Measurements from ENCODE around the gene ATAD3C. TPM values are rescaled to one million over a fixed set of nuclear protein-coding genes. Genes with fewer than 3 reads are reported as not detected.
"Not testable (repeated sequence)": the region's sequence is repeated elsewhere in the genome, so short reads cannot be mapped to it uniquely, and the experiment has no call there.

Gene ATAD3C
- total and polyA plus RNA-seq, 10 donors = 0.25 to 3.9 (median 0.70) TPM; not detected in 2

DNA sequence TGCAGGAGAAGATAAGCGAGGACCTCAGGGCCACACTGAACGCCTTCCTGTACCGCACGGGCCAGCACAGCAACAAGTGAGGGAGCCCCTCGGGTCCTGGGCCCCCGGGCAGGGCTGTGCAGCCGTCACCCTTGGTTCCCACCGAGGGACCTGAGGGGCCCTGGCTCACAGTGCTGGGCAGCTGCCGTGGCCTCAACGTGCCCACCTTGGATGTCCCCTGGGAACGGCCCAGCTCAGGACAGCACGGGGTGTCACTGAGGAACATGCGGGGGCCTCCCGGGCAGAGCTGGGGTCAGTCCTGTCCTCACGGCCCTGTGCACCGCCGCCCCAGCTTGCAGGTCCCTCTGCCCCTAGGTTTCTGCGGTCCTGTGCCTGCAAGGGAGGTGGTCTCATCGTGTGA is 9.7 kb downstream of the ATAD3C start:
- DNase-seq; H3K9me3 ChIP-seq; H3K27ac ChIP-seq; H3K36me3 ChIP-seq; H3K4me3 ChIP-seq; intact Hi-C loops (cut with DNase I; ENCODE audit: low total_unique reads): not testable (repeated sequence)
- Histone ChIP-seq H3K27me3 (replicated peaks in 1 of 7) (peaks cover 0 to 38% (median 0%) of the 10 kb centered on the region in 7 donors), H3K4me1 (peaks cover 0 to 11% (median 3%) of the 10 kb centered on the region in 6 donors)
- WGBS, 5 donors = 86 to 96% (median 92%) methylated on average over 8 to 17 of the region's 19 CpGs; no CpG with 5 or more reads in 1 of the 5 donors

DNA sequence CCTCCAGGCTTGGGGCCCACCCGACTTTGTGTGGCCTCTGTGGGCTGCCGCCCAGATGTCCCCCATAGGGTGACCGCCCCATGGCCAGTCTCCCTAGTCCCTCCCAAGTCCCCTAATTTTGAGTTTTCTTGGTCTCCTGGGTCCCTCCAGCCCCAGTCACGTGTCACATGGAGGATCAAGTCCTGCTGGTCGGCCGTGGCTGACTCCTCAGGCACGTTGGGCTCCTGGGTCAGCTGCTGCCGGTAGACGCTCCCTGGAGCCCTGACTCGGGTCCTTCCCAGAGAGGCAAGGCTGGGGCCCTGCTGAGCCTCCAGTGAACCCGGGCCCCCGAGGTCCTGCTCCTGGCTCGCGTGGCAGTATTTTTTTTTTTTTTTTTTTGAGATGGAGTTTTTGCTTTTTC is 10.2 kb downstream of the ATAD3C start:
- H3K9me3 ChIP-seq; H3K4me3 ChIP-seq; H3K27ac ChIP-seq; DNase-seq; H3K36me3 ChIP-seq; intact Hi-C loops (cut with DNase I; ENCODE audit: low total_unique reads): not testable (repeated sequence)
- H3K27me3 ChIP-seq (replicated peaks in 1 of 7) = peaks cover 0 to 41% (median 0%) of the 10 kb centered on the region in 7 donors
- WGBS, 5 donors = 87 to 95% (median 90%) methylated on average over 12 to 14 of the region's 14 CpGs
- peaks cover 0 to 11% (median 3%) of the 10 kb centered on the region in 6 donors for H3K4me1 ChIP-seq

DNA sequence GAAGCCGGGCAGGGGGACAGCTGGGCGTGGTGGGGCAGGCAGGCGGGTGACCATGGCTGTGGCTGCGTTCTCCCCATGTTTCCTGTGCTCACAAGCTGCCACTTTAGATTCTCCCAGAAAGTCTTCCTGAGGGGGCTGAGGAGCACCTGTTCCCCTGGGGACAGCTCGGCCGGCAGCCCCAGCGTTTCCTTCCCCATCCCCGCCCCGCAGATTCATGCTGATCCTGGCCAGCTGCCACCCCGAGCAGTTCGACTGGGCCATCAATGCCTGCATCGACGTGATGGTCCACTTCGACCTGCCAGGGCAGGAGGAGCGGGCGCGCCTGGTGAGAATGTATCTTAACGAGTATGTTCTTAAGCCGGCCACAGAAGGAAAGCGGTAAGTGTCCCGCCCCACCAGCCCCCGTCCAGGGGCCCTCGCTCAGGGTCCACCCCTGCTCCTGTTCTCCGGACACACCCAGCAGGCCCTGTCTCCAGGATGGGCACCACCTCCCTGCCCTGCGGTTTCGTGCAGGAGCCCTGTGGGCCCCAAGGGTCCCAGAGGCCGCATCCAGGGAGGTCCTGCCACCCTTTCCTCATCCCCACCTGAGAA is 11.1 kb downstream of the ATAD3C start:
- Histone ChIP-seq H3K9me3 (no peaks in the 10 kb centered on the region), H3K4me3 (no peak overlapping the region), H3K27ac (no peak overlapping the region), H3K4me1 (peaks cover 0 to 11% (median 3%) of the 10 kb centered on the region in 6 donors), H3K36me3 (no peaks in the 10 kb centered on the region), H3K27me3 (replicated peaks in 1 of 7) (peaks cover 0 to 37% (median 0%) of the 10 kb centered on the region in 7 donors)
- no peak for DNase-seq
- intact Hi-C loops (cut with DNase I; ENCODE audit: low total_unique reads) = no loop called here
- WGBS, 5 donors = 38 to 64% (median 49%) methylated on average over 23 to 27 of the region's 27 CpGs
- TF ChIP-seq POLR2AphosphoS5 (IDR thresholded peaks at IDR 0.05) (no peak), POLR2A (IDR thresholded peaks at IDR 0.05) (no peak)
- TF ChIP-seq, protein P1, sequence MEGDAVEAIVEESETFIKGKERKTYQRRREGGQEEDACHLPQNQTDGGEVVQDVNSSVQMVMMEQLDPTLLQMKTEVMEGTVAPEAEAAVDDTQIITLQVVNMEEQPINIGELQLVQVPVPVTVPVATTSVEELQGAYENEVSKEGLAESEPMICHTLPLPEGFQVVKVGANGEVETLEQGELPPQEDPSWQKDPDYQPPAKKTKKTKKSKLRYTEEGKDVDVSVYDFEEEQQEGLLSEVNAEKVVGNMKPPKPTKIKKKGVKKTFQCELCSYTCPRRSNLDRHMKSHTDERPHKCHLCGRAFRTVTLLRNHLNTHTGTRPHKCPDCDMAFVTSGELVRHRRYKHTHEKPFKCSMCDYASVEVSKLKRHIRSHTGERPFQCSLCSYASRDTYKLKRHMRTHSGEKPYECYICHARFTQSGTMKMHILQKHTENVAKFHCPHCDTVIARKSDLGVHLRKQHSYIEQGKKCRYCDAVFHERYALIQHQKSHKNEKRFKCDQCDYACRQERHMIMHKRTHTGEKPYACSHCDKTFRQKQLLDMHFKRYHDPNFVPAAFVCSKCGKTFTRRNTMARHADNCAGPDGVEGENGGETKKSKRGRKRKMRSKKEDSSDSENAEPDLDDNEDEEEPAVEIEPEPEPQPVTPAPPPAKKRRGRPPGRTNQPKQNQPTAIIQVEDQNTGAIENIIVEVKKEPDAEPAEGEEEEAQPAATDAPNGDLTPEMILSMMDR (IDR thresholded peaks at IDR 0.05 in 8 of 11, conservative IDR thresholded peaks at IDR 0.05 in 3 of 11) = no peak

DNA sequence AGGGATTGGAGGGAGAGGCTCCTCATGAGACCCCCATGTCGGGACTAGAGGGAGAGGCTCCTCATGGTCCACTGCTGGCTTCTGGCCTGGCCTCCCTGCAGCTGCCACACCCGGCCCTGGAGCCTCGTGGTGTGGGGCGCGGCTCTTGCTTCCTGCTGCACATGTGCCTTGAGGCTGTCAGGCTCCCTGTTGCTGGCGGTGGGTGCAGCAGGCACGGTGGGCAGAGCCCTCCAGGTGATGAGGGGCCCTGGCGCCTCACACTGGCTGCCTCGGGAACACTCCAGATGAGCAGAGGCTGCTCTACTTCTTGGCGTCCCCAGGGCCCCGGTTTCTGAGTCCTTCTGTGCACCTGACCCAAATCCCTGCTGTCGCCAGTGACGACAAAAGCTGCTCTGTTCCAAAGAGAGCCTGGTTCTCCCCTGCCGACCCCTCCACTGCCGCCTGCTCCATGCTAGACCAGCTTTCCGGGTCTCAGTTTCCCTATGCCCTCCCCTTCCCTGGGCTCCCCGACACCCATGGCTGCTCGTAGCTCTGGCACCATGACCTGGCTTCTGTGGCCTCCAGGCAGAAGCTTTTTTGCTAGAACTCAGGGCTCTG is 12.3 kb downstream of the ATAD3C start:
- Histone ChIP-seq H3K27ac (peak overlapping the region in 4 of 8 donors; percentile 18 to 71 (median 46)), H3K36me3 (no peaks in the 10 kb centered on the region), H3K4me3 (peak overlapping the region in 2 of 8 donors; percentile 5 to 53)

More for the DNA sequence above, 12.3 kb downstream of the ATAD3C start:
- 59 to 82% (median 67%) methylated on average over 17 to 18 of the region's 18 CpGs for WGBS, 5 donors
- intact Hi-C loops (cut with DNase I; ENCODE audit: low total_unique reads) = no loop called here
- no peaks in the 10 kb centered on the region for H3K9me3 ChIP-seq
- no peak for DNase-seq
- H3K27me3 ChIP-seq (replicated peaks in 1 of 7) = peaks cover 0 to 36% (median 0%) of the 10 kb centered on the region in 7 donors
- peaks cover 0 to 11% (median 3%) of the 10 kb centered on the region in 6 donors for H3K4me1 ChIP-seq
- TF ChIP-seq POLR2A (IDR thresholded peaks at IDR 0.05) = no peak
- TF ChIP-seq, protein P1 (IDR thresholded peaks at IDR 0.05 in 8 of 11, conservative IDR thresholded peaks at IDR 0.05 in 3 of 11) = no peak
- TF ChIP-seq POLR2AphosphoS5 (IDR thresholded peaks at IDR 0.05) = no peak

Measured in spleen (tissue), 11 donors.